Esophagus muscularis mucosa (tissue), 4 donors: Measurements from ENCODE around the gene MGAT4A. TPM values are rescaled to one million over a fixed set of nuclear protein-coding genes. Genes with fewer than 3 reads are reported as not detected.

Experiments used
- DNase-seq: peaks from one replicate; pipeline ENCODE4 v3.0.0-alpha.2; 2017; ENCODE audit errors: extremely low spot score
- H3K27ac ChIP-seq, 4 donors: fragments of 200-600 bp; sonication (generic); replicated peaks in 1 of 4; 1 replicate in 3 of 4; 2 replicates in 1 of 4; pipeline ENCODE4 v1.5.1; 2016 to 2019; ENCODE audit warnings: mild to moderate bottlenecking in 1 of 4
- H3K27me3 ChIP-seq, 4 donors: fragments of 200-600 bp; sonication (generic); one replicate each; pipeline versions ENCODE4 v1.5.1 to v1.6.0; 2016 to 2019
- H3K36me3 ChIP-seq, 4 donors: fragments of 200-600 bp; sonication (generic); one replicate each; pipeline ENCODE4 v1.5.1; 2016 to 2019
- H3K4me1 ChIP-seq, 4 donors: fragments of 200-600 bp; sonication (generic); one replicate each; pipeline ENCODE4 v1.5.1; 2016 to 2019
- H3K4me3 ChIP-seq, 4 donors: fragments of 200-600 bp; sonication (generic); 1 replicate in 2 of 4; 2 replicates in 2 of 4; pipeline ENCODE4 v1.5.1; 2016 to 2019; ENCODE audit warnings: mild to moderate bottlenecking in 4 of 4, moderate library complexity in 1 of 4
- H3K9me3 ChIP-seq, 4 donors: fragments of 200-600 bp; sonication (generic); 1 replicate in 3 of 4; 2 replicates in 1 of 4; pipeline ENCODE4 v1.5.1; 2016 to 2019
- EP300 ChIP-seq: sonication (generic); formaldehyde crosslinking; IDR thresholded peaks from one replicate; pipeline ENCODE4 v1.6.1; 2017; ENCODE audit warnings: antibody characterized with exemption
- POLR2A ChIP-seq: fragments of 450-650 bp; IDR thresholded peaks from one replicate; pipeline ENCODE4 v1.6.1; 2017; ENCODE audit warnings: antibody characterized with exemption, moderate library complexity, mild to moderate bottlenecking, low read depth
- POLR2AphosphoS5 ChIP-seq, 2 donors: sonication (generic); formaldehyde crosslinking; IDR thresholded peaks; one replicate each; pipeline ENCODE4 v1.6.1; 2017; ENCODE audit warnings: antibody characterized with exemption in 2 of 2
- WGBS: methylation state at CpG from one replicate; pipeline ENCODE4 v1.1.5; 2018; 5-methylcytosine and 5-hydroxymethylcytosine counted together
- intact Hi-C: fragments of 100-400 bp; cut with DNase I; formaldehyde crosslinking; loops from one replicate; pipeline ENCODE4 v1.15.1; 2023
- total RNA-seq, 4 donors: library from RNA; depleted of rRNA; stranded (reverse); fragments of >200 nt; gene quantifications; one replicate each; pipeline versions ENCODE4 v1.1.0 to v1.2.1, GENCODE V29; 2016
- TF ChIP-seq, protein P1 (sequence below), 3 experiments: fragments of 200-600 bp in 2 of 3; fragments of 450-650 bp in 1 of 3; sonication (generic) in 2 of 3; IDR thresholded peaks; one replicate each; pipeline ENCODE4 v1.5.1; 2017 to 2019; ENCODE audit warnings: antibody characterized with exemption in 3 of 3, mild to moderate bottlenecking in 2 of 3, moderate library complexity in 1 of 3

The MGAT4A gene
- total RNA-seq, 4 donors from 2014 or later, result 9.9 to 21.4 (median 15.2) TPM

DNA sequence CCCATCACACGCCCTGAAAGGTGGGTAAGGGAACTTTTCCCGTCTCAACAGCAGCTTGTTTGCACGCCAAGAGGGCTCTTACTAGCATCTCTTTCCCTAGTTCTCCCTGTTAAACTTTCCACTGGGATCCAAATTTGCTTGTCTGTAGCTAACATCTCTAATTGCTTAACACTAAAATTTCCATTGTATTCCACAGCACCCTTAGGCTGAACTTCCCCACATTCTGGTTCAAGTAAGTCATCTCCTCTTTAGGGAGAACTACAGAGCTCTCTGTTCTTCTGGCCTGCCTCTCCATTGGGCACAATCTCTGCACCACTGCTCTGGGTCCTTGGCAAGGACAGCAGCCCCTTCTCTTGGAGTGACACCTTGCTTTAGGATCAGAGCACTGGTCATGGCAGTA, 98.6 kb downstream of the MGAT4A start:
- no peak for DNase-seq
- Histone ChIP-seq H3K36me3 (peaks cover 15 to 72% (median 50%) of the 10 kb centered on the region in 4 donors), H3K27ac (no peak overlapping the region), H3K9me3 (no peaks in the 10 kb centered on the region), H3K4me3 (no peak overlapping the region), H3K4me1 (no peaks in the 10 kb centered on the region), H3K27me3 (no peaks in the 10 kb centered on the region)
- intact Hi-C loops, result no loop called here
- TF ChIP-seq, protein P1, sequence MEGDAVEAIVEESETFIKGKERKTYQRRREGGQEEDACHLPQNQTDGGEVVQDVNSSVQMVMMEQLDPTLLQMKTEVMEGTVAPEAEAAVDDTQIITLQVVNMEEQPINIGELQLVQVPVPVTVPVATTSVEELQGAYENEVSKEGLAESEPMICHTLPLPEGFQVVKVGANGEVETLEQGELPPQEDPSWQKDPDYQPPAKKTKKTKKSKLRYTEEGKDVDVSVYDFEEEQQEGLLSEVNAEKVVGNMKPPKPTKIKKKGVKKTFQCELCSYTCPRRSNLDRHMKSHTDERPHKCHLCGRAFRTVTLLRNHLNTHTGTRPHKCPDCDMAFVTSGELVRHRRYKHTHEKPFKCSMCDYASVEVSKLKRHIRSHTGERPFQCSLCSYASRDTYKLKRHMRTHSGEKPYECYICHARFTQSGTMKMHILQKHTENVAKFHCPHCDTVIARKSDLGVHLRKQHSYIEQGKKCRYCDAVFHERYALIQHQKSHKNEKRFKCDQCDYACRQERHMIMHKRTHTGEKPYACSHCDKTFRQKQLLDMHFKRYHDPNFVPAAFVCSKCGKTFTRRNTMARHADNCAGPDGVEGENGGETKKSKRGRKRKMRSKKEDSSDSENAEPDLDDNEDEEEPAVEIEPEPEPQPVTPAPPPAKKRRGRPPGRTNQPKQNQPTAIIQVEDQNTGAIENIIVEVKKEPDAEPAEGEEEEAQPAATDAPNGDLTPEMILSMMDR (IDR thresholded peaks at IDR 0.05), result no peak
- TF ChIP-seq POLR2A, result no peak
- TF ChIP-seq EP300, result no peak
- TF ChIP-seq POLR2AphosphoS5 (IDR thresholded peaks at IDR 0.05), result no peak
- WGBS, result 76% methylated on average over 3 of the region's 3 CpGs

DNA sequence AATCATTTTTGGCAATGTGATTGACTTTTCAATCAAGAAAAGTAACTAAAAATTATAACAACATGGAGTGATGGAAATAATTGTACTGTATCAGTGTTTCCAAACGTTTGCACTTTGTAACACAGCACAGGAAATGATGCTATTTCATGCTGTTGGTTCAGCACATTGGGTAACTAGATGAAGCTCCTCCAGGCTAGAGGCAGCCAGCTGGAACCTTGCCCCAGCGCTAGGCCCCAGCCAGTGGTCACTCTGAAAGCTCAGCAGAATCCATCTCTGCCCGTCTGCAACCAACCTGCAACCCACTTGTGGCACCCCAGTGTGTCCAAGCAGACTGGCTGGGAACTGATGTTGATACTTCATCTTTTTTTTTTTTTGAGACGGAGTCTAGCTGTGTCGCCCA, 107.3 kb downstream of the MGAT4A start:
- intact Hi-C loops, result no loop called here
- Histone ChIP-seq H3K36me3 (peaks cover 0 to 35% (median 21%) of the 10 kb centered on the region in 4 donors), H3K4me3 (no peak overlapping the region), H3K9me3 (no peaks in the 10 kb centered on the region), H3K27me3 (no peaks in the 10 kb centered on the region), H3K27ac (no peak overlapping the region), H3K4me1 (no peaks in the 10 kb centered on the region)
- WGBS, result 74% methylated on average over 5 of the region's 5 CpGs
- TF ChIP-seq POLR2AphosphoS5 (IDR thresholded peaks at IDR 0.05) (peak in 1 of 2 donors; percentile 6), POLR2A (no peak), EP300 (no peak)
- TF ChIP-seq, protein P1 (IDR thresholded peaks at IDR 0.05), result no peak
- DNase-seq, result no peak

DNA sequence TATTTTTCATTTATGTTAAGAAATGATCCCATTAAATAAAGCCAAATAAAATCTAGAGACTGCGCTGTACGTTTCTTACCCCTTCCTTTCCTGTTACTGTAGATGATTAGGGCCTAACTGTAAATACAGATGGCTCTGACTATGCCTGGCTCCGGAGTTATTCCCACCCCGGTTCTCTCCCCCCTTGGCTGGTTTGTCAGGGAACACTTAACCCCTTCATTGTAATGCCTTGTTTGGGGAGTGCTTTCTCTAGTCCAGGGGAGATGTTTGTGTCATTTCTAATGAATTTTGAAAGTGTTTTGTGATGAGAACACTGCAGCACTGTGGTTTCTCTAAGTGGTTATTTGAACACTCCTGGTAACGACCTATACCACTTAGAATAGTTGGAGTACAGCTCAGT, 113.8 kb downstream of the MGAT4A start:
- H3K27ac ChIP-seq, result no peak overlapping the region
- peaks cover 0 to 11% (median 4%) of the 10 kb centered on the region in 4 donors for H3K4me1 ChIP-seq
- no peaks in the 10 kb centered on the region for H3K27me3 ChIP-seq
- intact Hi-C loops, result no loop called here
- no peak for TF ChIP-seq EP300
- peaks cover 8 to 96% (median 71%) of the 10 kb centered on the region in 4 donors for H3K36me3 ChIP-seq
- 52% methylated on average over 5 of the region's 5 CpGs for WGBS
- no peaks in the 10 kb centered on the region for H3K9me3 ChIP-seq
- DNase-seq, result no peak
- no peak overlapping the region for H3K4me3 ChIP-seq

DNA sequence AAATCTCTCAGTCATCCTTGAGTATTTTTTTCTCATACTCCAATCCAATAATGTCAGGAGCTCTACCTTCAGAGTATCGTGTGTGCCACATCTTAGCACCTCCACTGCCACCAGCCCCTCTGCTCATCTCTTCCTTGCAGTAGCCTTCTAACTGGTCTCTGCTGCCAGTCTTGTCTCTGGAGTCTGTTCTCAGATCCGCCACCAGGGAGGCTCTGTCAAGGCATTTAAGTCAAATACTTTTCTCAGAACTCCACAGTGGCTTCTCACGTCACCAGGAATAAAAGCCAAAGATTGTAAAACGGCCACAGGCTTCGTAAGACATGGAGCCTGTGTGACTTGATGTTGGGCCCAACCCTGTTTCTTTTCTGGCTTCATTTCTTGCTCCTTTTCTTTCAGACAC, 115.5 kb downstream of the MGAT4A start:
- 94% methylated on average over 5 of the region's 5 CpGs for WGBS
- H3K27ac ChIP-seq, result no peak overlapping the region
- TF ChIP-seq POLR2A (no peak), POLR2AphosphoS5 (IDR thresholded peaks at IDR 0.05) (no peak), EP300 (no peak)
- TF ChIP-seq, protein P1 (IDR thresholded peaks at IDR 0.05), result no peak
- peaks cover 13 to 96% (median 73%) of the 10 kb centered on the region in 4 donors for H3K36me3 ChIP-seq
- intact Hi-C loops, result no loop called here
- no peak overlapping the region for H3K4me3 ChIP-seq
- H3K4me1 ChIP-seq, result peaks cover 13 to 27% (median 19%) of the 10 kb centered on the region in 4 donors
- no peaks in the 10 kb centered on the region for H3K27me3 ChIP-seq
- no peaks in the 10 kb centered on the region for H3K9me3 ChIP-seq
- DNase-seq, result no peak

DNA sequence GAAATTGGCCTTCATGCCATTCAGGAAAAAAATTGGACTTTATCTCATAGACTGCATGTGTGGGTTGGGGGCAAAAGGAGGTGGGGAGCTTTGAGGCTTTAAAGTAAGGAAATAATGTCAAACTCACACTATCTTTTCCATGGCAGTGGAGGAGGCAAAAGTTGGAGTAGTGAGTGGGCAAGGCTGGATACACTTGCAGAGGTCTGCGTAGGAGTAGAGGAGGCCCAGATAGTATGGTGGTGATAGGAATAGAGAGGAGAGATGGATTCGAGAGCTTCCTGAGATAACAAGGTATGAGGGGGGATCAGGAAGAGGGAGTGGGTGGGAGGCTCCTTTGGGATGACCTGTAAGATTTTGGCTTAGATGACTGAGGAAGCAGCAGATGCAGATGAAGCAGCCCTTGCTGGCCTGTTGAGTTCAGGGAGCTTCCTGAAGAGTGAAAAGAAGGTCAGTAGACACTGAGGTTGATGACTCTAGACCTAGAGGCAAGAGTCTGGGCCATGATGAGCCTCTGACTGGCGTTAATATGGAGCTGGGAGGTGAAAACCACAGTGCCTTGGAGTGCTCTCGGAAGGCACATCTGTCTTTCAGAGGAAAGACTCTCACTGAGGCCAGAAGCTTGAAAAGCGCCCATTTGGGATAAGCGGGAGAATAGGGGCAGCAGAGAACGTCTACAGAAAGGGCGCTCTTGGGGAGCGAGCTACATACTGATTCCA, 116.8 kb downstream of the MGAT4A start:
- intact Hi-C loops, result no loop called here
- Histone ChIP-seq H3K27ac (no peak overlapping the region), H3K4me1 (peaks cover 25 to 40% (median 32%) of the 10 kb centered on the region in 4 donors), H3K27me3 (no peaks in the 10 kb centered on the region), H3K36me3 (peaks cover 13 to 88% (median 71%) of the 10 kb centered on the region in 4 donors), H3K9me3 (no peaks in the 10 kb centered on the region), H3K4me3 (no peak overlapping the region)
- TF ChIP-seq EP300 (no peak), POLR2A (no peak), POLR2AphosphoS5 (IDR thresholded peaks at IDR 0.05) (no peak)
- TF ChIP-seq, protein P1 (IDR thresholded peaks at IDR 0.05), result no peak
- 94% methylated on average over 9 of the region's 9 CpGs for WGBS
- DNase-seq, result no peak
